B cell (primary cell): ENCODE measurements around the gene STAMBP. TPM values are rescaled to one million over a fixed set of nuclear protein-coding genes. Genes with fewer than 3 reads are reported as not detected.

Experiments
- ATAC-seq: fragments of 200-7000 bp; cut with Tn5 transposase; one replicate; pipeline ENCODE4 v1.10.0; 2021; ENCODE audit warnings: low read depth, mild to moderate bottlenecking, moderate number of reproducible peaks, moderate library complexity
- CTCF ChIA-PET: fragments of 350-600 bp; sonication (Branson Sonifier 250); formaldehyde crosslinking; loops from one replicate; lab custom pipeline; 2021; ENCODE audit warnings: antibody characterized with exemption, inconsistent platforms; lab: Charles Lee
- POLR2A ChIA-PET: fragments of 350-600 bp; sonication (Branson Sonifier 250); formaldehyde crosslinking; loops from one replicate; lab custom pipeline; 2021; ENCODE audit warnings: antibody characterized with exemption; lab: Charles Lee
- DNase-seq: peaks from one replicate; pipeline ENCODE4 v3.0.0; 2013
- H2AFZ ChIP-seq: 2 replicates; pipeline ENCODE4 v1.6.1; 2012; ENCODE audit warnings: mild to moderate bottlenecking, low read depth, low read length; ENCODE audit not compliant: insufficient read depth, poor library complexity, severe bottlenecking
- H3K27ac ChIP-seq, 2 donors: 1 replicate in 1 of 2; 2 replicates in 1 of 2; pipeline ENCODE4 v1.5.1; 2012 to 2013; ENCODE audit warnings: low read length in 2 of 2, mild to moderate bottlenecking in 2 of 2, moderate library complexity in 1 of 2
- H3K27me3 ChIP-seq, 4 experiments: fragments of 200-600 bp in 1 of 4; sonication (generic) in 1 of 4; replicated peaks in 1 of 4; 1 replicate in 2 of 4; 2 replicates in 2 of 4; pipeline versions ENCODE4 v1.6.1 to v1.7.0; 2013 to 2016; ENCODE audit warnings: low read length in 3 of 4, mild to moderate bottlenecking in 2 of 4, mixed read lengths in 1 of 4, moderate library complexity in 1 of 4; ENCODE audit not compliant: insufficient read depth in 4 of 4, control insufficient read depth in 3 of 4; ENCODE audit errors: control extremely low read depth in 1 of 4
- H3K36me3 ChIP-seq, 2 experiments: replicated peaks in 1 of 2; 1 replicate in 1 of 2; 2 replicates in 1 of 2; pipeline versions ENCODE4 v1.6.1 to v1.7.1; 2013; ENCODE audit warnings: low read length in 1 of 2; ENCODE audit not compliant: insufficient read depth in 2 of 2, control insufficient read depth in 1 of 2; ENCODE audit errors: control extremely low read depth in 1 of 2, extremely low read depth in 1 of 2
- H3K4me1 ChIP-seq, 2 donors: fragments of 200-600 bp in 1 of 2; sonication (generic) in 1 of 2; 1 replicate in 1 of 2; 2 replicates in 1 of 2; pipeline versions ENCODE4 v1.5.1 to v1.6.1; 2013 to 2017; ENCODE audit warnings: low read length in 2 of 2; ENCODE audit not compliant: control insufficient read depth in 2 of 2, insufficient read depth in 2 of 2
- H3K4me2 ChIP-seq: replicated peaks from 2 replicates; pipeline ENCODE3; 2012; ENCODE audit warnings: mild to moderate bottlenecking, low read depth, low read length; ENCODE audit not compliant: poor library complexity, severe bottlenecking
- H3K4me3 ChIP-seq, 5 experiments: fragments of 200-600 bp in 1 of 5; sonication (generic) in 1 of 5; 1 replicate in 3 of 5; 2 replicates in 2 of 5; pipeline versions ENCODE4 v1.5.1 to v1.7.0; 2011 to 2016; ENCODE audit warnings: low read length in 4 of 5, mild to moderate bottlenecking in 4 of 5, low read depth in 2 of 5, control low read depth in 1 of 5, moderate library complexity in 1 of 5; ENCODE audit not compliant: insufficient read depth in 1 of 5; ENCODE audit errors: control extremely low read depth in 1 of 5, extremely low read depth in 1 of 5
- H3K79me2 ChIP-seq: fragments of 200-600 bp; sonication (generic); one replicate; pipeline ENCODE4 v1.6.0; 2016; ENCODE audit warnings: low read length; ENCODE audit not compliant: control insufficient read depth, insufficient read depth
- H3K9ac ChIP-seq: fragments of 200-600 bp; sonication (generic); 2 replicates; pipeline ENCODE4 v1.6.1; 2017; ENCODE audit warnings: mild to moderate bottlenecking, low read length, moderate library complexity
- H3K9me3 ChIP-seq, 3 donors: one replicate each; pipeline versions ENCODE4 v1.6.1 to v1.7.1; 2013; ENCODE audit warnings: low read length in 2 of 3; ENCODE audit not compliant: control insufficient read depth in 2 of 3, insufficient read depth in 1 of 3; ENCODE audit errors: control extremely low read depth in 1 of 3
- H4K20me1 ChIP-seq: 2 replicates; pipeline ENCODE4 v1.6.0; 2012; ENCODE audit warnings: mild to moderate bottlenecking, low read length; ENCODE audit not compliant: insufficient read depth, control insufficient read depth, poor library complexity, severe bottlenecking
- H3K27ac Mint-ChIP-seq: one replicate; pipeline ENCODE4 v1.8.0; 2021; ENCODE audit warnings: mixed read lengths
- H3K27me3 Mint-ChIP-seq: one replicate; pipeline ENCODE4 v1.8.0; 2021; ENCODE audit warnings: mixed read lengths
- H3K4me1 Mint-ChIP-seq: one replicate; pipeline ENCODE4 v1.8.0; 2021; ENCODE audit warnings: mixed read lengths
- H3K4me3 Mint-ChIP-seq: one replicate; pipeline ENCODE4 v1.8.0; 2021; ENCODE audit warnings: mixed read lengths
- H3K9me3 Mint-ChIP-seq: one replicate; pipeline ENCODE4 v1.8.0; 2022; ENCODE audit warnings: mixed read lengths; ENCODE audit not compliant: insufficient read depth
- CTCF ChIP-seq: fragments of 200-600 bp; IDR thresholded peaks from one replicate; pipeline ENCODE4 v1.8.0; 2022; ENCODE audit warnings: antibody characterized with exemption, mild to moderate bottlenecking
- EZH2 ChIP-seq: IDR thresholded peaks from 2 replicates; pipeline ENCODE4 v1.6.1; 2012; ENCODE audit warnings: borderline replicate concordance, low read depth, mild to moderate bottlenecking, moderate library complexity, low read length; ENCODE audit not compliant: insufficient read depth, poor library complexity, severe bottlenecking
- WGBS: methylation state at CpG from one replicate; pipeline ENCODE4 v1.1.5; 2013; ENCODE audit warnings: missing lambda C conversion rate; ENCODE audit not compliant: insufficient coverage; 5-methylcytosine and 5-hydroxymethylcytosine counted together
- intact Hi-C: fragments of 100-400 bp; cut with micrococcal nuclease; formaldehyde crosslinking; loops from one replicate; pipeline ENCODE4 v1.10.0; 2022
- polyA plus RNA-seq: library from polyadenylated mRNA; depleted of rRNA; stranded (reverse); fragments of >200 nt; gene quantifications from 2 replicates; pipeline ENCODE4 v1.2.3, GENCODE V29; 2012
- total RNA-seq, 2 donors: library from RNA; stranded (reverse); fragments of 120-200 nt in 1 of 2; gene quantifications; 1 replicate in 1 of 2; 2 replicates in 1 of 2; pipeline versions ENCODE4 v1.2.3 to v1.2.4, GENCODE V29; 2013 to 2022

STAMBP gene
- total and polyA plus RNA-seq, 2 donors (not counting 1 experiment from before 2014, with no cell fraction given) = 21.8 to 32.5 TPM

DNA sequence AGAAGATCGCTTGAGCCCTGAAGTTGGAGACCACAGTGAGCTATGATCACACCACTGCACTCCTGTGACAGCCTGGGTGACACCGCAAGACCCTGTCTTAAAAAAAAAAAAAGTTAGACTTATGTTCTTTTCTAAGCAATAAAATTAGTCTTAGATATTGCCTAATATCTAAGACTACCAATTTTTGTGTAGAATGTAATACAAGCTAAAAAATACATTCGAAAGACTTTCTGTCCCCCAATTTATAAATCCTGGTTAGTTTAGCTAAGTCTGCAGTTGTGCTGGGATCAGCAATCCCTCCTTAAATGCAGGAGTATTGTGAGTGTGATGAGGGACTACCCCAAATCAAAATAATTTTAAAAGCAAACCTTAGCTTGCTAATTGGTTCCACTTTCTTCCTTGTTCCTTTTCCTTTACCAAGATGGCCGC lies 358 bp upstream of the STAMBP start:
- POLR2A ChIA-PET = interaction anchor here (0.5 to 1.1 kb wide), 4 partner anchors 142 to 689 kb away, joined by 3 to 8 read pairs (median 5); no protein-coding TSS in a partner anchor
- peaks cover 5% of the 10 kb centered on the region for H3K9me3 Mint-ChIP-seq
- Histone ChIP-seq H3K27ac (peak overlapping the region; percentile 78 to 91), H3K4me1 (peaks cover 19% of the 10 kb centered on the region in 2 donors), H3K36me3 (peaks cover 6 to 10% of the 10 kb centered on the region in 2 experiments), H3K9me3 (no peaks in the 10 kb centered on the region), H2AFZ (peak overlapping the region; percentile 92), H4K20me1 (no peaks in the 10 kb centered on the region), H3K79me2 (peaks cover 20% of the 10 kb centered on the region), H3K4me3 (peak overlapping the region; percentile 69 to 92 (median 78)), H3K4me2 (peak overlapping the region; percentile 70), H3K9ac (peak overlapping the region; percentile 89), H3K27me3 (no peaks in the 10 kb centered on the region)
- H3K27ac Mint-ChIP-seq = peak overlapping the region; percentile 96
- DNase-seq (no peak), ATAC-seq (no peak)
- peak overlapping the region; percentile 95 for H3K4me3 Mint-ChIP-seq
- no peaks in the 10 kb centered on the region for H3K27me3 Mint-ChIP-seq
- intact Hi-C loops = loop anchor here (1.0 kb wide), 6 partner anchors 48 to 564 kb away; partner anchors contain the start of genes DGUOK, DUSP11 and TPRKB
- peaks cover 40% of the 10 kb centered on the region for H3K4me1 Mint-ChIP-seq
- no peak for TF ChIP-seq EZH2
- no peak for TF ChIP-seq CTCF
- CTCF ChIA-PET = interaction anchor here (0.6 to 9.1 kb wide), 20 partner anchors 14 to 761 kb away, joined by 3 to 191 read pairs (median 4); partner anchors contain the start of genes BOLA3, DUSP11, INO80B and MTHFD2
- WGBS = 39% methylated on average over 2 of the region's 4 CpGs

- TF ChIP-seq CTCF (no peak), EZH2 (no peak)
- H3K27me3 ChIP-seq = no peaks in the 10 kb centered on the region
- H3K4me3 ChIP-seq = no peak overlapping the region
- POLR2A ChIA-PET = no interaction called here
- H2AFZ ChIP-seq = no peak overlapping the region
- Mint-ChIP-seq H3K4me3 (no peak overlapping the region), H3K27me3 (no peaks in the 10 kb centered on the region), H3K4me1 (peaks cover 37% of the 10 kb centered on the region), H3K9me3 (peaks cover 5% of the 10 kb centered on the region), H3K27ac (peak overlapping the region; percentile 5)
- no peak overlapping the region for H3K9ac ChIP-seq
- no peaks in the 10 kb centered on the region for H4K20me1 ChIP-seq
- no peak overlapping the region for H3K4me2 ChIP-seq
- peak overlapping the region in 1 of 2 donors; percentile 91 for H3K27ac ChIP-seq
- DNase-seq (no peak), ATAC-seq (no peak)
- 99% methylated on average over 10 of the region's 11 CpGs for WGBS
- H3K4me1 ChIP-seq = peaks cover 19% of the 10 kb centered on the region in 2 donors
- CTCF ChIA-PET = no interaction called here
- H3K79me2 ChIP-seq = peaks cover 18% of the 10 kb centered on the region
- H3K9me3 ChIP-seq = no peaks in the 10 kb centered on the region
- intact Hi-C loops = no loop called here
- H3K36me3 ChIP-seq = peaks cover 6 to 28% of the 10 kb centered on the region in 2 experiments
Measured at GRCh38 chr2:73830871-73831401, 2.2 kb downstream of the STAMBP start.
